ENCODE measurements around the gene TTC22. TPM values are rescaled to one million over a fixed set of nuclear protein-coding genes. Genes with fewer than 3 reads are reported as not detected.

TTC22 gene
- total RNA-seq, 1 experiment from 2014 or later: 1.8 TPM

GRCh38 chr1:54766726-54767125 lies 34.4 kb downstream of the TTC22 start:
- Histone ChIP-seq H3K27ac (ENCODE audit: low read depth, low read length) (no peak overlapping the region), H3K4me1 (ENCODE audit: control insufficient read depth in 1 of 2, insufficient read depth in 2 of 2, low read length in 2 of 2) (peaks cover 5 to 18% of the 10 kb centered on the region in 2 experiments; a peak in 3 of 4 replicates), H3K9ac (ENCODE audit: low read length) (no peak overlapping the region), H3K4me2 (ENCODE audit: low read length) (no peak overlapping the region), H4K20me1 (ENCODE audit: insufficient read depth) (no peaks in the 10 kb centered on the region), H3K36me3 (ENCODE audit: control insufficient read depth in 1 of 2, insufficient read depth in 2 of 2, low read length in 2 of 2) (no peaks in the 10 kb centered on the region), H3K9me2 (ENCODE audit: insufficient read depth) (no peaks in the 10 kb centered on the region), H3K9me3 (ENCODE audit: control insufficient read depth in 1 of 2, insufficient read depth in 1 of 2, low read depth in 1 of 2, low read length in 2 of 2) (no peaks in the 10 kb centered on the region), H2AFZ (ENCODE audit: low read depth, low read length, poor library complexity, severe bottlenecking) (no peak overlapping the region), H3K4me3 (replicated peaks in 1 of 2; ENCODE audit: low read depth in 1 of 2, low read length in 2 of 2) (no peak overlapping the region), H3K79me2 (ENCODE audit: insufficient read depth, low read length) (peaks cover 20% of the 10 kb centered on the region), H3K27me3 (ENCODE audit: insufficient read depth, low read length) (no peaks in the 10 kb centered on the region)
- ChIA-PET POLR2A (no interaction called here), CTCF (no interaction called here), RAD21 (ENCODE audit: low non-redundant PET in 1 of 2, low total read pairs in 2 of 2, uncharacterized antibody in 2 of 2, unreplicated experiment in 2 of 2) (no interaction called here)
- DNase-seq (ENCODE audit: low read depth, low spot score) (no peak), ATAC-seq (no peak)
- TF ChIP-seq SRF (IDR thresholded peaks at IDR 0.05; ENCODE audit: low read depth): no peak
- TF ChIP-seq EZH2phosphoT487 (IDR thresholded peaks at IDR 0.05; ENCODE audit: borderline replicate concordance): no peak
- TF ChIP-seq EGR1 (IDR thresholded peaks at IDR 0.05; ENCODE audit: low read depth): no peak
- no peak for TF ChIP-seq REST (IDR thresholded peaks at IDR 0.05; ENCODE audit: low read depth)
- no peak for TF ChIP-seq ELF1 (IDR thresholded peaks at IDR 0.05; ENCODE audit: borderline replicate concordance, low read depth)
- TF ChIP-seq CEBPB (IDR thresholded peaks at IDR 0.05; ENCODE audit: low read depth): no peak
- TF ChIP-seq SP1 (IDR thresholded peaks at IDR 0.05; ENCODE audit: low read depth): no peak
- no peak for TF ChIP-seq RAD21 (IDR thresholded peaks at IDR 0.05; ENCODE audit: low read depth)
- TF ChIP-seq MAX (IDR thresholded peaks at IDR 0.05): no peak
- TF ChIP-seq EZH2 (IDR thresholded peaks at IDR 0.05): no peak
- TF ChIP-seq ZNF274 (IDR thresholded peaks at IDR 0.05; ENCODE audit: low read depth, low read length): no peak
- no peak for TF ChIP-seq TCF7L2 (IDR thresholded peaks at IDR 0.05; ENCODE audit: borderline replicate concordance, extremely low read depth, insufficient read depth, insufficient read length)
- no peak for TF ChIP-seq POLR2AphosphoS5 (IDR thresholded peaks at IDR 0.05; ENCODE audit: low read depth, low read length)
- no peak for TF ChIP-seq YY1 (IDR thresholded peaks at IDR 0.05; ENCODE audit: extremely low read depth, insufficient replicate concordance, low read depth, low read length)
- no peak for TF ChIP-seq ATF3 (IDR thresholded peaks at IDR 0.05)
- intact Hi-C loops (cut with micrococcal nuclease): loop anchor here (5.0 kb wide), 1 partner anchor 41 kb away; a partner anchor contains a TSS
- no TSS peak for BruUV-seq (replicated peaks)
